GM19468 (cell line): ENCODE results near the gene TFPI.

Source experiments
- ATAC-seq: cut with Tn5 transposase; IDR thresholded peaks from one replicate; pipeline ENCODE4 v1.9.1; 2021; ENCODE audit warnings: mild to moderate bottlenecking, moderate library complexity, moderate number of reproducible peaks; ENCODE audit not compliant: unreplicated experiment; ENCODE audit errors: extremely low read depth

The TFPI gene

DNA sequence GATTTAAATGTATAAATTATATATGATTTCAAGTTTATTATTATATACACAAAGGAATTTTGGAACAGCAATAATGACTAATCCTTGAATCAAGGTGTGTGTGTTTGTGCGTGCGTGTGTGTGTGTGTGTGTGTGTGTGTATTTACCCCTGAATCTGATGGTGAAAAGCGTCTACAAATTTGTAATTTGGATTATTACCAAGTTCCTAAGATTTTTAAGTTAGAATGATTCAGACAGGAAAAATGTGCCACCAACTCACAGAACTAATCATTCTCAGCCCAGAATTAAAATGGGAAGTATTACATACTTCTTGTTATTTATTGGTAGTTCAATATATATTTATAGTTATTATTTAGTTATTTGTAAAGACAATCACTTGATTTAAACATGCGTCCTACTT is 118.5 kb downstream of the TFPI start:
- ATAC-seq, result no peak

DNA sequence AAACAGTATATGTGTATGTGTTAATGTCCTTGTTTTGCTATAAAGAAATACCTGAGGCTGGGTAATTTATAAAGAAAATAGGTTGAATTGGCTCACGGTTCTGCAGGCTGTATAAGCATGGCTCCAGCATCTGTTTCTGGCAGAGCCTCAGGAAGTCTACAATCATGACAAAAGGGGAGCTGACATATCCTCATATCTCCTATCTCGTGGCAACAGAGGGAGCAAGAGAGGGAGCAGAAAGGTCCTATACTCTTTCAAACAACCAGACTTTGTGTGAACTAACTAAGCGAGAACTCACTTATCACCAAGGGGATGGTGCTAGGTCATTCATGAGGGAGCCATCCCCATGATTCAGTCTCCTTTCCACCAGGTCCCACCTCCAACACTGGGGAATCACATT is 119.2 kb downstream of the TFPI start:
- no peak for ATAC-seq

DNA sequence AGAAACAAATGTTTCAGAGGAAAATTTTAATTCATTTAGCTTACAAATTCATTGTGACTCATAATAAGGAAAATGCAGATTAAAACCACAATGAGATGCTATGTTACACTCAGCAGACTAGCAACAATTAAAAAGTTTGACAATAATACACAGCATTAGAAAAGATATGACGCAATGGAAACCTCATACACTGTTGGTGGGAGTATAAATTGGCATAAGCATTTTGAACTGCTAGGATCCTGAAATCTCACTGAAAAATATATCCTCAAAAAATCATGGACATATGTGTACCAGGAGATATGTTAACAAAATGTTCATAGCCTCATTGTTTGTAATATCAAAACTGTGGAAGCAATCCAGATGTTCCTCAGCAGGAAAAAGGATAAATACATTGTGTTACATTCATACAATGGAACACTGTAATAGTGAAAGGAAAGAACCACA is 119.9 kb downstream of the TFPI start:
- no peak for ATAC-seq

DNA sequence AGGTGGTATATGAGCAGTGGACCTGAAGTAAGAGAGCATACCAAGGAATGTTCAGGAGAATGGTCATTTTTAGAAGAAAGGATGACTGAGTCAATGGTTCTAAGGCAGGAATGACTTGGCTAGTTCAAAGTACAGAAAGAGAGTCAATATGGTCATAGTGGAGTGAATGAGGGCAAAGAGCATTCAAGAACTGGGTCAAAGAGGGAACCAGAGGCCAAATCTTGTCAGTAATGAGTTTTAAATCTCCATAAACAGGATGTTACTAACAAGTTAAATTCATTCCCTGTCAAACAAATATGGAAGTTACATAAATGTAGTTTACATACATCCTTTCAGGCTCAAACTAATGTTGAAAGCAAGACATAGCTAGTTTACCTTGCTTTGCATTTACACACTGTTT is 122.3 kb downstream of the TFPI start:
- no peak for ATAC-seq

DNA sequence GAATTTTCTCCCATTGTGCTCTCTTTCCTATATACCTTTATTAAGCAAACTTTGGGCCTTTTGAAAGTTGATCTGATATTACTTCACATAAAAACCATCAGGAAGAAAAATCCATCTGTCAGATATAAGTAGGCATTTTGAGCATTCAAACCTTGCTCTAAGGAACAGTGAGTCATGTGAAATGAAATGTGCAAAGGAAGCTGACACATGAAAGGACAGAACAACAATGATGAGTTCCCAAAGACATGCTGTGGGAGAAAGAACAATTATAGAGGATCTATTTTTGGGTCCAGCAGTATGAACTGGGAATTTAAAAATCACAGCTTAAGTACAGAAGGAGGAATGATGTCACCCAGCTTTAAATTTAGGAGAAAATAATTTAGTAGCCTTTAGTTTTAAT is 124.2 kb downstream of the TFPI start:
- ATAC-seq, result no peak

DNA sequence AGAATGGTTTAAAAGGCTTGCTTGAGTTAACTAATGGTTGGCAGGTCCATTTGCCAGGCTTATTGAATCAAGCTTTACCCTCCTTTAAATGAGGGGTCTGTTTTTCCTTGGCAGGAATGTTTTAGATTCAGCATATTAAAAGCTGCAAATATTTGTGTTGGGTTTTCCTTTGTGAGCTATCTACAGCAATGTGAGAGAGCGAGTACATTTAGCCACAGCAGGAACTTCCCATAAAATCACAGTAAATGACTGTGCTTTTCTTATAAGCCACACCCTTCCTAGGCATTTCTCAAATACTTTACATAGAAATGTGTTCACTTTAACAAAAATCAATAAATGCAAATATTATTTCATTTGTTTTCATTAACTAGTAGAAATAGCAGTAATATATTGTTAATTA is 130.1 kb downstream of the TFPI start:
- no peak for ATAC-seq

DNA sequence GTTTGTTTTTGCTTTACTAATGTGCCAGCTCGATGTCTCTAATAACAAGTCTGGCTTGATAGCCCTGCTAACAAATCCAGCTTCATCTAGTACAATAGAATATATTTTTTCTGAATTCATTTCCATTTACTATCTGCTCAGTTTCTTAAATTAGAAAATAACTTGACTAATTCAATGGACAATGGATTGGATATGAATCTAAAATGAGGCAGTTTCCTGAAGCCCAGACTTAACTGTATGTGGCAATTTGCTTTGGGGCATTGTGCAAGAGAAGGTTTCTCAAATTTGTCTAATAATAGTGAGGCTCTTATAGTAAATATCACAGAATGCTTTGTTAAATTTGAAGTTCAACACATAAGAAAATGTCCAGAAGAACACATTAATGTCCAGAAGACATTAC is 132.0 kb downstream of the TFPI start:
- no peak for ATAC-seq

DNA sequence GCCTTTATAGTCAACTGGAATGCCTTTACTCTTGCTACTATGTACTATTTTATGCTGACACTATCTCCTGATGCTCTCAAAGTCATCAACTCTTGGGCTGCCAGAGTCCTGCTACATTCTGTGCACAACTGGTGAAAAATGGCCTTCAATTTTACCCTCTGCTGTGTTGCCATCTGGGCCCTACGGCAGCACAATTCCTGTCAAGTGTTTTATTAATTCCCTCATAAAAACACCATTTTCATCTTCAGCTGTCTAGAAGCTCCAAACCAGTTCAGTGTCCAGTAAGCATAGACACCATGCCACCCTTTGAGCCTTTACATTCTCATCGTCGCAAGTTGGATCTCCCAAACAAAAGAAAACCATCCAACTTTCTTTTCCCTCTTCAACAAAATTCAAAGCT is 132.7 kb downstream of the TFPI start:
- ATAC-seq, result no peak

DNA sequence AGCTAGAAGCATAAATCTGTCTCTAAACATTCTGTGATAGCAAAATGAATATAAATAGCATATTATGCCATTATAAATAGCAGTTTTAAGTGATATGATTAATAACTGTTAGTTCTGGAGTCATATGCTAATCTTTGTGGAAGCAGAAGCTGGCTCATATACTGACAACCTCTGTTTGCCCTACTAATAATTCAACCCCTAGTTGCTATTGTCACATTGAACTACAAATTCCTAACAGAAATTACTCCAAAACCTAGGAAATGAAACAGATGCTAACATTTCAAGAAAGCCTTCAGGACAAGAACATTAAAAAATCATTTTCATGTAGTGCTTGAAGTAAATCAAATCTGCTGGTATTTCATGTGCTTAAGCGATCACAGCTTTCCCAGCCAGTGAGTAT is 134.4 kb downstream of the TFPI start:
- no peak for ATAC-seq

DNA sequence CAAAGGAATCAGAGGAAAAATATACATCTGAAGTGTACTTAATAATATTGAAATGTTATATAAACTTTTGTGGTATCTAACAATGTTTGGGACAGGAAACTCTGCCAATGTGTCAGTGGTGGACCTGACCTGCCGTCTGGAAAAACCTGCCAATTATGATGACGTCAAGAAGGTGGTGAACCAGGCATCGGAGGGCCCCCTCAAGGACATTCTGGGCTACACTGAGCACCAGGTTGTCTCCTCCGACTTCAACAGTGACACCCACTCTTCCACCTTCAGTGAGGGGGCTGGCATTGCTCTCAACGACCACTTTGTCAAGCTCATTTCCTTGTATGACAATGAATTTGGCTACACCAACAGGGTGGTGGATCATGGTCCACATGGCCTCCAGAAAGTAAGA is 138.8 kb downstream of the TFPI start:
- ATAC-seq, result no peak
